GM19193 (cell line): ENCODE results near the gene SPP1.

ENCODE experiments used
- POLR2A ChIP-seq: IDR thresholded peaks from 4 replicates; pipeline ENCODE4 v1.6.1; 2011; ENCODE audit not compliant: insufficient read depth, insufficient read length; ENCODE audit errors: extremely low read depth

SPP1 gene

GRCh38 chr4:88027611-88028608 lies 52.4 kb downstream of the SPP1 start:
- TF ChIP-seq POLR2A, result no peak

DNA sequence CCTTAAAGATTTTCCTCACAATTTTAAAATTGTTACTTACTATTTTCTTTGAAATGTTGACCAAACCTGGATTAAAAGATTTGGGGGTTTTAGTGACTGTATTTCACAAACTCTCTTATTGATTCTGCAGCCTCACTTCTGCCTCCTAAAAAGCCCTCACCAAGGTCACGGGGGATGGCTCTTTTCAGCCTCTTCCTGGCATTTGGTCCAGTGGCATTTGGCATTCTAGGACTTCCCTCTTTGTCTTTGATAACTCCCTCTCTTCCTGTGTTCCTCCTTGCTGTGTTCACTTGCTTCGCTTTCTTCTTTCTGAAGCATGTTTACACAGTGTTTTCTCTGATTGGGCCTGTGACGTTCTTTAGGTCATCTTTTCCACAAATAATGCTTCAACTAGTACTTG lies 53.4 kb downstream of the SPP1 start:
- no peak for TF ChIP-seq POLR2A

- TF ChIP-seq POLR2A, result no peak
Observed at GRCh38 chr4:88029556-88029955, 54.0 kb downstream of the SPP1 start.

- TF ChIP-seq POLR2A, result no peak
Observed at GRCh38 chr4:88030565-88031310, 55.2 kb downstream of the SPP1 start.
